Activated naive CD8-positive, alpha-beta T cell treated with anti-CD3 and anti-CD28 coated beads, Interleukin-2, amount 10 ng/mL, durations not matched to agents 7 days and 5 days (primary cell): ENCODE results near the gene TMEM132D. TPM values are rescaled to one million over a fixed set of nuclear protein-coding genes. Genes with fewer than 3 reads are reported as not detected.

ENCODE experiments used
- ATAC-seq: fragments of 150-1000 bp; cut with Tn5 transposase; one replicate; pipeline ENCODE4 v1.10.0; 2021; ENCODE audit warnings: low read depth, moderate library complexity
- POLR2A ChIA-PET: fragments of 350-600 bp; sonication (Branson Sonifier 250); formaldehyde crosslinking; loops from one replicate; lab custom pipeline; 2021; ENCODE audit warnings: antibody characterized with exemption; lab: Charles Lee
- DNase-seq: peaks from one replicate; pipeline ENCODE4 v3.0.0; 2021
- H3K27ac Mint-ChIP-seq: one replicate; pipeline ENCODE4 v1.8.0; 2022; ENCODE audit warnings: mild to moderate bottlenecking, mixed read lengths
- H3K27me3 Mint-ChIP-seq: one replicate; pipeline ENCODE4 v1.8.0; 2022; ENCODE audit warnings: mild to moderate bottlenecking, moderate library complexity, mixed read lengths
- H3K36me3 Mint-ChIP-seq: one replicate; pipeline ENCODE4 v1.8.0; 2021; ENCODE audit warnings: mild to moderate bottlenecking, mixed read lengths
- H3K4me1 Mint-ChIP-seq: one replicate; pipeline ENCODE4 v1.8.0; 2021; ENCODE audit warnings: mixed read lengths
- H3K4me3 Mint-ChIP-seq: one replicate; pipeline ENCODE4 v1.8.0; 2022; ENCODE audit warnings: mild to moderate bottlenecking, moderate library complexity, mixed read lengths
- H3K9me3 Mint-ChIP-seq: one replicate; pipeline ENCODE4 v1.8.0; 2021; ENCODE audit warnings: mixed read lengths
- total RNA-seq, 2 experiments: library from RNA; stranded (reverse); gene quantifications; one replicate each; pipeline ENCODE4 v1.2.3, GENCODE V29; 2021

The TMEM132D gene
- total RNA-seq: not detected

- Mint-ChIP-seq H3K27ac (no peak within 1 kb of the TSS), H3K4me3 (no peak within 1 kb of the TSS), H3K9me3 (no peaks in the 10 kb centered on the region), H3K4me1 (no peaks in the 10 kb centered on the region), H3K27me3 (peaks cover 30% of the 10 kb centered on the region), H3K36me3 (no peaks in the 10 kb centered on the region)
- DNase-seq (no peak), ATAC-seq (no peak)
- POLR2A ChIA-PET: no interaction called here
These were observed at the start of gene TMEM132D for GRCh38 chr12:129903956-129904829. Gene TMEM132D (minus strand): TSS chr12:129904025.

GRCh38 chr12:129949651-129950050, 45.8 kb upstream of the TMEM132D start:
- peaks cover 2% of the 10 kb centered on the region for H3K9me3 Mint-ChIP-seq
- H3K27me3 Mint-ChIP-seq: no peaks in the 10 kb centered on the region
- no peaks in the 10 kb centered on the region for H3K36me3 Mint-ChIP-seq
- DNase-seq: no peak
- no peak for ATAC-seq
- no peak overlapping the region for H3K4me3 Mint-ChIP-seq
- no peak overlapping the region for H3K27ac Mint-ChIP-seq
- H3K4me1 Mint-ChIP-seq: no peaks in the 10 kb centered on the region
- POLR2A ChIA-PET: no interaction called here

DNA sequence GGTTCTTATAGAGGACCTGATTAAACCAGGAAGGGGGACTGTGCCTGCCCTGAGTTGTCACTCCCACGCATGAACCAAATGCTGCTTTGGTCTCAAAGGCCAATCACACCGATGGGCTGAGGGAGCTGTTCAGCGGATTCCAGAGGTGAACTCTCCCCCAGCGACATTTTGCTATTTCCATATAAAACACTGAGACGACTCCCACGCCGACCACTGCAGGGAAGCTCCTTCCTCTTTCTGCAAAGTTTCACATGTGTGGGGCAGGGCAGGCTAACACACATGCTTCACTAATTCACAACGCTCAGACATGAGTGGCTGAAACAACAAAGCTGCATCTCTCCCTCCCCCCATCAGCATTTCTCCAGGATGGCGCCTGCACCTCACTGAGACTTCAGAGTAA, 37.8 kb upstream of the TMEM132D start:
- Mint-ChIP-seq H3K27me3 (no peaks in the 10 kb centered on the region), H3K36me3 (no peaks in the 10 kb centered on the region), H3K4me3 (no peak overlapping the region), H3K9me3 (no peaks in the 10 kb centered on the region), H3K4me1 (no peaks in the 10 kb centered on the region), H3K27ac (no peak overlapping the region)
- POLR2A ChIA-PET: no interaction called here
- no peak for DNase-seq
- no peak for ATAC-seq

GRCh38 chr12:129938089-129938488, 34.3 kb upstream of the TMEM132D start:
- POLR2A ChIA-PET: no interaction called here
- no peaks in the 10 kb centered on the region for H3K36me3 Mint-ChIP-seq
- no peak for ATAC-seq

DNA sequence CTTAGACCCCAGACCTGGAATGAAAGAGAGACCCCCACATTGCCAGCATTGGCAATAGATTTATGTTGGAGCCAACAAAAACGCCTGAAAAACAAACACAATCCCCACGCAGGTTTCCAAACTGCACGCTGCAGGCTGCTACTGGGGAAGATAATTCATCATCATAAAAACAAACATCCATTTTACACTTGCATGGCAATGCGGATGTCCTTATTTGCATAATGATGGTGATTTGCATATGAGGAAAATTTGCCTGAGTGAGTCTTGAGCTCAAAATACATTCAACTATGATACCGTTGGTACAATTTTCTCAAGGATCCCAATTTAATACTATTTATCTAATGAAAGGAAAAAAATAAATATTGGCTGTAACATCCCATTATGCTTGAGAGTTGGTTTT, 33.6 kb upstream of the TMEM132D start:
- H3K4me3 Mint-ChIP-seq: no peak overlapping the region
- DNase-seq (no peak), ATAC-seq (no peak)
- no peaks in the 10 kb centered on the region for H3K36me3 Mint-ChIP-seq
- no peaks in the 10 kb centered on the region for H3K27me3 Mint-ChIP-seq
- no peaks in the 10 kb centered on the region for H3K4me1 Mint-ChIP-seq
- peaks cover 3% of the 10 kb centered on the region for H3K9me3 Mint-ChIP-seq
- no peak overlapping the region for H3K27ac Mint-ChIP-seq
- POLR2A ChIA-PET: no interaction called here

More at GRCh38 chr12:129938089-129938488, 34.3 kb upstream of the TMEM132D start:
- no peak overlapping the region for H3K27ac Mint-ChIP-seq
- no peaks in the 10 kb centered on the region for H3K4me1 Mint-ChIP-seq
- H3K9me3 Mint-ChIP-seq: peaks cover 3% of the 10 kb centered on the region
- no peak for DNase-seq
- H3K27me3 Mint-ChIP-seq: no peaks in the 10 kb centered on the region
- no peak overlapping the region for H3K4me3 Mint-ChIP-seq

DNA sequence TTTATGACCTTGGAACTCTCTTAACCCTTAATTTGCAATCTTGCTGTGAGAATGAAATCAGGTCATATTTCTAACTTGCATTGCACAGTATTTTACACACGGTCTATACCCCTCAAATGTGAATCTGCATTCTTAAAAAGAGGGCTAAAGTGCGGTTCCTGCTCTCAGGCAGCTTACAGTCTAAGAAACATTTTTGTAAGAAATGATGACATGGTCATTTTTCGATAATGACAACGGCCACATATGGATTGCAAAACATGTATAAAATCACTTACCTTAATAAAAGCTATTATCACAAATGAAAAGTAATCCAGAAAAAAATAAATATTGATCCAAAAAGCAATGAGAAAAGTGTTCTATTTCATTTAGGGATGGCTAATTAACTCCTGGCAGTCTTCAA, 24.8 kb upstream of the TMEM132D start:
- no peak for DNase-seq
- H3K36me3 Mint-ChIP-seq: no peaks in the 10 kb centered on the region
- POLR2A ChIA-PET: no interaction called here
- no peaks in the 10 kb centered on the region for H3K4me1 Mint-ChIP-seq
- H3K9me3 Mint-ChIP-seq: peaks cover 7% of the 10 kb centered on the region
- no peak overlapping the region for H3K4me3 Mint-ChIP-seq
- ATAC-seq: no peak
- H3K27me3 Mint-ChIP-seq: no peaks in the 10 kb centered on the region
- H3K27ac Mint-ChIP-seq: no peak overlapping the region

DNA sequence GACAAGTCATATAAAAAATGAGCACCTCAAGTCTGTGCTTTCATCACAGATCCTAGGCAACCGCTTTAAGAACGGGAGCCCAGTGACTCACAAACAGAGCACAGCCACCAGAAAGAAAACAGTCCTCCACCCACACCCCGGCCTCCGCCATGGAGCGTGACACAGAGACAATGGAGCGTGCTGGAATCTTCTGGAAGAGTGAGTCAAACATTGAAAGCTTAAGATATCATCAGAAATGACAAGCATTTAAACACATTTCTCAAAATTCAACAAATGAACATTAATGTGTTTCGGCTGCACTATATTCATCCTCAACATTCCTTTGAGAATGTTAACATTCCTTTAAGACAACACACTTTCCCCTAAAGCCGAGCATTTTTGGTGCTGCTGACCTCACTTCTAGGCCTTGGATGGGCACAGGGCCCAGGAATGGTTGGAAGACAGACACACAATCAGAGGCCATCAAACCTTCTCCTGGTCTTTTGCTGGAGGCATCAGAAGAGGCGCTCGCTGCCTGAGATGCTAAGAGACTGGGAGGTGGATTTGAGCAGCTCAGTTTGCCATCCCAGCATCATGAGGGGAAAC, 23.6 kb upstream of the TMEM132D start:
- H3K9me3 Mint-ChIP-seq: peaks cover 5% of the 10 kb centered on the region
- no peak for DNase-seq
- POLR2A ChIA-PET: no interaction called here
- no peaks in the 10 kb centered on the region for H3K36me3 Mint-ChIP-seq
- no peak overlapping the region for H3K4me3 Mint-ChIP-seq
- no peaks in the 10 kb centered on the region for H3K27me3 Mint-ChIP-seq
- no peak overlapping the region for H3K27ac Mint-ChIP-seq
- no peak for ATAC-seq
- no peaks in the 10 kb centered on the region for H3K4me1 Mint-ChIP-seq

DNA sequence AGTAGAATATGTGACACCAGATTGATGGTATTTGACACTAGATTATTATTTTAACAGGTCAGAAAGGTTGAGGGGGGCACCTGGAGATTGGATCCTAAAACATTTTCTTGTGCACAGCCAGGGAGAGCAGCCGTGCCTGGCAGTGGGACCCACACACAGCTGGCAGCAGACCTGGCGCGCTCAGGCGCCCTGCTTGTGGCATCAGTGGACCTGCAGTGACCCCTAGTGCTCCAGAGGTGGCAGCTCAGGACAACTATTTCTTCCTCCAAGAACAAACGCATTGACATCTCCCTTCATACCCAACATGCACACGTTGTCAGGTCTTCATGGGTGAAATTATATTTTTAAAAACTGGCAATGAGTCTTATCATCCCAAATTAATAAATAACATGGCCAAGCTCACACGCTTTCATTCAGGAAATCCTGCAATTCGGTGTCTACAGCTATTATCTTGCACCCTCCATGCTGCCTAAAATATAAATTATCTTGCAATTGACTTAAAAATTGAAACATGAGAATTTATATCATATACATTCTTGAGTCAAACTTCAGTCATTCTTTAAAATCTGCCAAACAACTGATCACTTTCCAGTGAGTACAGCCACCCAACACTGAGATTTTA, 7.7 kb upstream of the TMEM132D start:
- H3K9me3 Mint-ChIP-seq: no peaks in the 10 kb centered on the region
- no peak for DNase-seq

GRCh38 chr12:129909051-129910020, 5.5 kb upstream of the TMEM132D start:
- Mint-ChIP-seq H3K36me3 (no peaks in the 10 kb centered on the region), H3K4me3 (no peak overlapping the region), H3K9me3 (no peaks in the 10 kb centered on the region), H3K27ac (no peak overlapping the region), H3K4me1 (no peaks in the 10 kb centered on the region), H3K27me3 (peaks cover 14% of the 10 kb centered on the region)
- POLR2A ChIA-PET: no interaction called here
- DNase-seq (no peak), ATAC-seq (no peak)

More for the DNA sequence above, 7.7 kb upstream of the TMEM132D start:
- Mint-ChIP-seq H3K27me3 (peaks cover 3% of the 10 kb centered on the region), H3K27ac (no peak overlapping the region), H3K4me3 (no peak overlapping the region), H3K4me1 (no peaks in the 10 kb centered on the region), H3K36me3 (no peaks in the 10 kb centered on the region)
- POLR2A ChIA-PET: no interaction called here
- no peak for ATAC-seq

DNA sequence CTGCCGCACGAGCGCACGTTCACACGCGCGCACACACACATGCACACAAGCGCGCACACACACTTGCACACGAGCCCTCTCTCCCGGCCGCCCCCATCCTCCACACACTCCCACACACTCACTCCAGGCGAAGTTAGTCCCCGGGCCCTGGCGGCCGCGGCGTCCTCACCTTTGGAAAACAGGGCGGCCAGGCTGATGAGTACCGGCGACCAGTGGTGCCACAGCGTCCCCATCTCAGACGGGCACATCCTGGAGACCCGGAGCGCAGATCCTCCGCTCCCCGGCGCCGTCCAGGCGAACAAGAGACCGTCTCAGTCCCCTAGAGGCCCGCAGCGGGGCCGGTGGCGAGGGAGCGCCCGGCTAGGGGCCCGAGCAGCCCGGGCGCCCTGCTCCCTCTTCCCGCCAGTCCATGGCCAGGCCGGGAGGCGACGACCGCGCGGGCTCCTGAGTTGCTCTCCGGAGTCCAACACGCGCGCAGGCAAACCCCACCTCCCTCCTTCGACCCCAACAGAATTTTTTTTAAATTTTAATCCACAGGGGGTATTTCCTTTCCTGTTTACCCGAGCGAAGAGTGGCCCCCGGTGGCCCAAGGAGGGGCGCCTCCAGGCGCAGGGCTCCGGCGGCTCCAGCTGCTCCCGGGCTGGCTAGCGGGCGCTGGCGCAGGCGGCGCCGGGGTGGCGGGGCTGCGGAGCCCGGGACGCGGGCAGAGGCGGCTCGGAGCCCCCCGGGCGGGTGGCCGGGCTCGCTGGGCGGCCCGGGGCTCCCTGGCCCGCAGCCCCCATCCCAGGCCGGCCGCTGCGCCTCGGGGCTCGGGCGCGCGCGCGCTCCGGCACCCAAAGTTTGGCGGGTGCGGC, 506 bp downstream of the TMEM132D start:
- POLR2A ChIA-PET: no interaction called here
- Mint-ChIP-seq H3K36me3 (no peaks in the 10 kb centered on the region), H3K9me3 (no peaks in the 10 kb centered on the region), H3K27ac (no peak overlapping the region), H3K4me1 (no peaks in the 10 kb centered on the region), H3K4me3 (no peak overlapping the region), H3K27me3 (peaks cover 30% of the 10 kb centered on the region)
- DNase-seq: no peak
- ATAC-seq: no peak

GRCh38 chr12:129902371-129903091, 1.3 kb downstream of the TMEM132D start:
- Mint-ChIP-seq H3K4me1 (no peaks in the 10 kb centered on the region), H3K4me3 (no peak overlapping the region), H3K36me3 (no peaks in the 10 kb centered on the region), H3K27ac (no peak overlapping the region), H3K27me3 (peaks cover 30% of the 10 kb centered on the region), H3K9me3 (no peaks in the 10 kb centered on the region)
- POLR2A ChIA-PET: no interaction called here
- no peak for DNase-seq
- ATAC-seq: no peak

DNA sequence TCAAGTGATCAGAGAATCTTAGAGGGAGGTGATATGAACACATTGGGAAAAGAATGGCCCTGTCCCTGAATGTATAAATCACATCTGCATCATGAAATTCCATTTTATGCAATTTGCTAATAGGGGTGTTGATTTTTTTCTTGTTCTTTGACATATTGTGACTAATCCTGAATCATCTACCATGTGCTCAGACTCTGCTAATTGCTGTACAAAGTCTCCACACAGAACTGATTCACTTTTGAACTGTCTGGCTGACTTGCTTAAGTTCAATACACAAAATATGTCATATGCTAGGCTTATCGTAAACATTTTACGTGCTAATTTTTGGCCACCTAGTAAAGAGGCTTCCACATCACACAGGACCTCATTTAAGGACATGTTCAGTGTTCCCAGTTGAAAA, 2.6 kb downstream of the TMEM132D start:
- POLR2A ChIA-PET: no interaction called here
- H3K27me3 Mint-ChIP-seq: peaks cover 27% of the 10 kb centered on the region
- DNase-seq (no peak), ATAC-seq (no peak)
- H3K27ac Mint-ChIP-seq: no peak overlapping the region
- H3K36me3 Mint-ChIP-seq: no peaks in the 10 kb centered on the region
- H3K4me3 Mint-ChIP-seq: no peak overlapping the region
- H3K4me1 Mint-ChIP-seq: no peaks in the 10 kb centered on the region
- H3K9me3 Mint-ChIP-seq: no peaks in the 10 kb centered on the region
